ENCODE measurements around the gene ATG13. TPM values are rescaled to one million over a fixed set of nuclear protein-coding genes. Genes with fewer than 3 reads are reported as not detected.

ATG13 gene
- 65.3 and 73.3 TPM in 2 replicates for total RNA-seq

GRCh38 chr11:46617134-46617971 is at the start of gene ATG13, which contains the start of gene HARBI1:
ATG13 (plus strand) TSS chr11:46617553; CDS start chr11:46644292, 26,739 bp downstream.
HARBI1 (minus strand) TSS chr11:46617227; CDS start chr11:46616237, 990 bp downstream.

GRCh38 chr11:46593550-46594373 is 23.6 kb upstream of the ATG13 start, which contains the start of gene AMBRA1:
AMBRA1 (minus strand) TSS chr11:46594023; CDS start chr11:46548380, 45,643 bp downstream.

GRCh38 chr11:46700241-46701077 is 83.1 kb downstream of the ATG13 start, which contains the start of the genes ARHGAP1 and ZNF408:
ARHGAP1 (minus strand) TSS chr11:46700619; CDS start chr11:46696107, 4,512 bp downstream.
ZNF408 (plus strand) TSS chr11:46701031; CDS start chr11:46701048, 17 bp downstream.

GRCh38 chr11:46719048-46719542 is 101.7 kb downstream of the ATG13 start, which contains the start of gene F2:
F2 (plus strand) TSS chr11:46719213; CDS start chr11:46719236, 23 bp downstream.

Other genes starting within 250 kb of the ATG13 start
- 483 and 519 TPM in 2 replicates for gene MDK, start 235.9 kb upstream of the ATG13 start, total RNA-seq
- under 0.01 TPM in 1 of 2 replicates, not detected in the other for gene CHRM4, start 225.8 kb upstream of the ATG13 start, total RNA-seq
- 14.6 and 15.8 TPM in 2 replicates for gene AMBRA1, start 23.5 kb upstream of the ATG13 start, total RNA-seq
- 2.8 and 4.2 TPM in 2 replicates for gene HARBI1, start 326 bp upstream of the ATG13 start, total RNA-seq
- 44.0 and 44.4 TPM in 2 replicates for gene ARHGAP1, start 83.1 kb downstream of the ATG13 start, total RNA-seq
- gene ZNF408, start 83.5 kb downstream of the ATG13 start, total RNA-seq: 7.0 and 8.4 TPM in 2 replicates
- not detected in 2 replicates for gene F2, start 101.7 kb downstream of the ATG13 start, total RNA-seq
- gene CKAP5, start 228.7 kb downstream of the ATG13 start, total RNA-seq: 65.4 and 73.0 TPM in 2 replicates